Measurements from ENCODE around the gene CD47. TPM values are rescaled to one million over a fixed set of nuclear protein-coding genes. Genes with fewer than 3 reads are reported as not detected.

Gene CD47
- total RNA-seq: 76.4 and 84.6 TPM in 2 replicates

DNA sequence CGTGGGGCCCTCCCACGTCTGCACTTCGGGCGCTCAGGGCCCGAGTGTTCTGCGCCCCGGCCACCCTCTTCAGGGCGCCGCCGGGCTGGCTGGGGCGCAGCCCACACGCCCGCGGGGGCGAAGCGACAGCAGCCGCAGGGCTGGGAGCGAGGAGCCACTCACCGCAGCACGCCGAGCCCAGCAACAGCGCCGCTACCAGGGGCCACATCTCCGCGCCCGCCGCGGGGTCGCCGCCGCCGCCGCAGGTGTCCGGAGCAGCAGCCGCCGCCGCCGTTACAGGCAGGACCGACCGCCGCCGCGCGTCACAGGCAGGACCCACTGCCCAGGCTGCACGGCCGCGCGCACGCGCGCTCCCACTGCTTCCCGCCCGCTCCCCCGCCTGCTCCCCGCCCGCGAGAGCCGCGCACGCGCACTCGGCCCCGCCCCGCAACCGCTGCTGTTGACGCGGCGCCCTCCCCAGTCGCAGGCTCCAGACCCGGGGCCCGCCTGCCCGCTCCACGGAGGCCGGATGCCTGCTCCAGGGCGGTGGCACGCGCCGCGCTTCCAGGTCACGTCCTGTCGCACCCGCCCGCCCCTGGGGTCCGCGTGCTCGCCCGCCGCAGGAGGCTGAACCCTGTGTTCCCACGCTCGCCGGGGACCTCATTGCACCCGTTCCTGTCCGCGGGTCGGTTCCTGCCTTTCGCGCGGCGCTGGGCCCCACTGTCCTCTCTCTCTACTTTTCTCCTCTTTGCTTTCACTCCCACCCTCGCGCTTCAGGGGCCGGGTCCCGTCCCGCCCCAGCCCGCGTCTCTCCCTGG, at the start of gene CD47:
CD47 (minus strand) TSS at position 331 of the 797 bp plus-strand sequence; CDS start at position 208, 123 bp downstream.

Other genes with a start within 250 kb of the CD47 start
- gene IFT57, start 131.4 kb upstream of the CD47 start, total RNA-seq: 71.7 and 72.8 TPM in 2 replicates
- not detected in 2 replicates for gene HHLA2, start 205.5 kb upstream of the CD47 start, total RNA-seq